Thoracic aorta (tissue), 2 donors: ENCODE data around the gene CAMK1D. TPM values are rescaled to one million over a fixed set of nuclear protein-coding genes. Genes with fewer than 3 reads are reported as not detected.
A peak's percentile ranks its signal among the peaks of the same experiment; 100 is the strongest.

Experiments
- ATAC-seq: fragments of 150-250 bp; one replicate; pipeline ENCODE4 v1.8.0; 2017; ENCODE audit warnings: low read depth; ENCODE audit not compliant: insufficient number of reproducible peaks, low FRiP score
- DNase-seq: peaks from one replicate; pipeline ENCODE4 v3.0.0-alpha.2; 2020; ENCODE audit warnings: low spot score
- H3K27ac ChIP-seq, 2 donors: fragments of 200-600 bp; sonication (generic); 1 replicate in 1 of 2; 2 replicates in 1 of 2; pipeline ENCODE4 v1.5.1; 2016; ENCODE audit warnings: mild to moderate bottlenecking in 2 of 2, moderate library complexity in 2 of 2
- H3K27me3 ChIP-seq: fragments of 200-600 bp; sonication (generic); replicated peaks from 2 replicates; pipeline ENCODE4 v1.6.0; 2016; ENCODE audit warnings: mild to moderate bottlenecking; ENCODE audit not compliant: insufficient read depth
- H3K36me3 ChIP-seq: fragments of 200-600 bp; sonication (generic); one replicate; pipeline ENCODE4 v1.5.1; 2016
- H3K4me1 ChIP-seq, 2 donors: fragments of 200-600 bp; sonication (generic); 1 replicate in 1 of 2; 2 replicates in 1 of 2; pipeline versions ENCODE4 v1.5.1 to v1.6.0; 2016; ENCODE audit warnings: low read depth in 2 of 2, mild to moderate bottlenecking in 1 of 2; ENCODE audit not compliant: control insufficient read depth in 1 of 2
- H3K4me3 ChIP-seq: fragments of 200-600 bp; sonication (generic); 2 replicates; pipeline ENCODE4 v1.5.1; 2016; ENCODE audit warnings: mild to moderate bottlenecking
- H3K9me3 ChIP-seq: fragments of 200-600 bp; sonication (generic); 2 replicates; pipeline ENCODE4 v1.5.1; 2016
- CTCF ChIP-seq: fragments of 200-600 bp; sonication (generic); IDR thresholded peaks from one replicate; pipeline ENCODE4 v1.5.1; 2019; ENCODE audit warnings: antibody characterized with exemption
- total RNA-seq, 2 donors: library from RNA; depleted of rRNA; stranded (reverse); fragments of >200 nt; gene quantifications; one replicate each; pipeline versions ENCODE4 v1.1.0 to v1.2.3, GENCODE V29; 2016

The CAMK1D gene
- total RNA-seq, 2 donors from 2014 or later: 8.7 to 11.2 TPM

GRCh38 chr10:12375076-12375504, 25.7 kb downstream of the CAMK1D start:
- Histone ChIP-seq H3K9me3 (no peaks in the 10 kb centered on the region), H3K4me3 (peak overlapping the region; percentile 33), H3K4me1 (peaks cover 4 to 5% of the 10 kb centered on the region in 2 donors), H3K27ac (peak overlapping the region in 1 of 2 donors; percentile 43), H3K27me3 (no peaks in the 10 kb centered on the region), H3K36me3 (no peaks in the 10 kb centered on the region)
- ATAC-seq (peak; percentile 70), DNase-seq (no peak)
- no peak for TF ChIP-seq CTCF

- Histone ChIP-seq H3K4me3 (no peak overlapping the region), H3K4me1 (peaks cover 4 to 5% of the 10 kb centered on the region in 2 donors), H3K36me3 (no peaks in the 10 kb centered on the region), H3K27me3 (no peaks in the 10 kb centered on the region), H3K9me3 (no peaks in the 10 kb centered on the region), H3K27ac (no peak overlapping the region)
- no peak for TF ChIP-seq CTCF
- no peak for ATAC-seq
- no peak for DNase-seq
Measured at GRCh38 chr10:12376211-12376610, 26.9 kb downstream of the CAMK1D start.

GRCh38 chr10:12377658-12378290, 28.4 kb downstream of the CAMK1D start:
- no peak for TF ChIP-seq CTCF
- ATAC-seq: no peak
- no peak overlapping the region for H3K27ac ChIP-seq

GRCh38 chr10:12380999-12381398, 31.7 kb downstream of the CAMK1D start:
- no peak overlapping the region for H3K4me3 ChIP-seq
- H3K9me3 ChIP-seq: no peaks in the 10 kb centered on the region
- no peaks in the 10 kb centered on the region for H3K4me1 ChIP-seq
- H3K27me3 ChIP-seq: no peaks in the 10 kb centered on the region
- ATAC-seq: no peak
- H3K36me3 ChIP-seq: no peaks in the 10 kb centered on the region
- no peak overlapping the region for H3K27ac ChIP-seq
- TF ChIP-seq CTCF: no peak
- DNase-seq: no peak

More at GRCh38 chr10:12377658-12378290, 28.4 kb downstream of the CAMK1D start:
- no peaks in the 10 kb centered on the region for H3K27me3 ChIP-seq
- DNase-seq: no peak
- H3K9me3 ChIP-seq: no peaks in the 10 kb centered on the region
- peaks cover 4 to 5% of the 10 kb centered on the region in 2 donors for H3K4me1 ChIP-seq
- H3K36me3 ChIP-seq: no peaks in the 10 kb centered on the region
- no peak overlapping the region for H3K4me3 ChIP-seq

- no peak overlapping the region for H3K27ac ChIP-seq
- DNase-seq: no peak
- no peaks in the 10 kb centered on the region for H3K4me1 ChIP-seq
- H3K4me3 ChIP-seq: no peak overlapping the region
- no peak for ATAC-seq
- H3K27me3 ChIP-seq: no peaks in the 10 kb centered on the region
- no peaks in the 10 kb centered on the region for H3K9me3 ChIP-seq
- no peak for TF ChIP-seq CTCF
- H3K36me3 ChIP-seq: no peaks in the 10 kb centered on the region
Measured at GRCh38 chr10:12381536-12382156, 32.3 kb downstream of the CAMK1D start.
